ENCODE data around the gene SMYD4.

The SMYD4 gene

GRCh38 chr17:1729966-1730325, 99.8 kb downstream of the SMYD4 start:
- no peak for DNase-seq

Measured in NCI-H510A (cell line).